Activated gamma-delta T cell treated with Interleukin-2 at 50 U/mL for 16 hours (primary cell): ENCODE results near the gene CACNB4.
"Not testable (repeated sequence)": the region's sequence is repeated elsewhere in the genome, so short reads cannot be mapped to it uniquely, and the experiment has no call there.

ENCODE experiments used
- DNase-seq: peaks from one replicate; pipeline ENCODE4 v3.0.0-alpha.2; 2020

CACNB4 gene

GRCh38 chr2:151891566-151892194 lies 207.2 kb downstream of the CACNB4 start:
- no peak for DNase-seq

DNA sequence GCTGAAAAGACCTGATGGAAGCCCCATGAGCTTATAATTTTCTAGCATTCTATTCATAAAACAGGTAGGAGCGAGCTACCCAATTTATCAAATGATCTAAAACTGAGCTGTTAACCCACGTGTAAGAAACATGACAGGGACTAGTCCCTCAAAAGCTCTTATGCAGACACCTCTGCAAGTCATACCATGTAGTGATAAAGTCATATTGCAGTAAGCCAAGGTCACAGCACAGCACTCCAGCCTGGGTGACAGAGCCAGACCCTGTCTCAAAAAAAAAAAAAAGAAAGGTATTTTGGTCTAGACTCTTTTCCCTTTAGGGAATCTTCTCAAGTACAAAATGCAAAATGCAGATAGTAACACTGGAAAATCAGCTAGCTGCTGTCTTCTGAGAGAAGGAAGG lies 211.7 kb downstream of the CACNB4 start:
- DNase-seq: no peak

GRCh38 chr2:151886241-151886640 lies 212.6 kb downstream of the CACNB4 start:
- DNase-seq: no peak

- no peak for DNase-seq
Observed at GRCh38 chr2:151882786-151883445, 215.9 kb downstream of the CACNB4 start.

DNA sequence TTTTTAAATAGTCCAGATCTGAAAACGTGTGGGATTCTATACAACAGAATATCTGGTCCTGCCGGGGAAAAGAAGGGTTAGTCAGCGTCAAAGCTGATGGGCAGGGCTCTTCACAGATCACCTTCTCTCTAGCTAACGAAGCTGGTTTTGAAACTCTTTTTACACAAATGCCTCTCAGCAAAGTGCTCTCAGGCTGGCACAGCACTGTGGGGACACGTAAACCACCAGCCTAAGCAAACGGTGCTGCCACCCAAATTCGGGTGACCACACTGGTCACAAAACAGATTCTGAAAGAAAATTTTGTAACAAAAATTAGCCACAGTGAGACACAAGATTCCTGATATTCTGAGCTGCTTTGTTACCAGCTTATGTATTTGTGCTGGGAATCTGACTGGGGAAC lies 217.5 kb downstream of the CACNB4 start:
- no peak for DNase-seq

DNA sequence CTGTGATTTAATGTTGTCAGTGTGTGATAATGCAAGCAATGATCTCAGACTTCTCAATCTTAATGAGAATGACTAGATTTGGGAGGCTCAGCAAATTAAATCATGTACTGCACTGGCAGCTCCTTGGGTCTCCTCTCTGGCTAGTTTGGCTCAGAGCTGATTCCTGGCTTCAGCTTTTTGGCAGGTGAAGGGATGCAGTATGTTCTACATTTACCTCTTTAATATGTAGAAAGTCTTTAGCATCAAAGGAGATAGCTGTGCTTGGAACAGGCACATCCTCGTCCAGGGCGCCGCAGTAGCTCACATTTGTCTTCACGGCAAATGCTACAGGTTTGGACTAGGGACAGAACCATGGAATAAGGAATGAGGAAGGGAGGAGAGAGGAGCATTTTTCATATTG lies 218.3 kb downstream of the CACNB4 start:
- DNase-seq: no peak

DNA sequence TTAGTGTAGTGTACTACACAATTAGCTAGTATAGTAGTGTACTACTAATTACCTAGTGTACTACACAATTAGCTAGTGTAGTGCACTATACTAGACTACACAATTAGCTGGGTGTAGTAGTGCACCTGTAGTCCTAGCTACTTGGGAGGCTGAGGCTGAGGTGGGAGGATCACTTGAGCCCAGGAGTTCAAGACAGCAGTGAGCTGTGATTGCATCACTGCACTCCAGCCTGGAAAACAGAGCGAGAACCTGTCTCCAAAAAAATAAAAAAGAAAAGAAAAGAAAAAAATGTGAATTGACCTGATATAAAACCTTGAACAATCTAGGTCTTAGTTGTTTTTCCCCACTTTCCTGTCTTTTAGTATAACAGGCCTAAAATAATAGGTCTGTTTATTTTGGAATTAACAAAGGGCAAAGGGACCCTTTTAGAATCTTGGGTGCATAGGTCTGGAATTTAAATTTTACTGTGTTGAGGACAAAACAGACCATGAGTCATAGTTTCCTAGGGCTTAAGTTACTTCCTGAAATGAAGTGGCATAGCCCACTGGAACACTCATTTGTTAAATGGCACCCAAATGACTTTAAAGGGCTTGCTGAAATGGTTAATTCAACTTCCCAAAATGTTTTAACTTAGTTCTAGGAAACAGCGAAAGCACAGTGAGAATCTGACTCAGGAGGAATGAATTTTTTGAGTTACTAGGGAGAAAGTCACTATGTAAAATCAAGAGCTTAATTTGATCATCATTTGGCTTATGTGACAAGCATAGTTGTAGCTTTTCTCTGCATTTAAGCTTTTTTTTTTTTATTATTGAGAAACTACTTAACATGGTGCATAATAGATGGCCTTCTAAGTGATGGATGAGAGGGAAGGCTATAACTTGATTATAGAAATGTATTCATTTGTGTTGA lies 219.9 kb downstream of the CACNB4 start:
- DNase-seq: no peak

DNA sequence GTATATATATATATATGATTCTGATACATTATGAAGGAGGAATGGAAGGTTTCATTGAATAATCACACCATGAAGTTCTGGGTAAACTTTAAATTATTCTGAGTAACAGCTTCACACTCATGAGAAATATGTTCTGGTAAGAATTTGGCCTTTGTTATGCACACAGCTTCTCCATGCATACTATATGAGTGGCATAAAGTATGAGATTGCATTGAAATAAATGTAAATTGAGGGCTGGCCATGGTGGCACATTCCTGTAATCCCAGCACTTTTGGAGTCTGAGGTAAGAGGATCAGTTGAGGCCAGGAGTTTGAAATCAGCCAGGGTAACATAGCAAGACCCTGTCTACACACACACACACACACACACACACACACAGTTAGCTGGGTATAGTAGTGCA lies 220.6 kb downstream of the CACNB4 start:
- no peak for DNase-seq

GRCh38 chr2:151875631-151876030 lies 223.2 kb downstream of the CACNB4 start:
- not testable (repeated sequence) for DNase-seq

DNA sequence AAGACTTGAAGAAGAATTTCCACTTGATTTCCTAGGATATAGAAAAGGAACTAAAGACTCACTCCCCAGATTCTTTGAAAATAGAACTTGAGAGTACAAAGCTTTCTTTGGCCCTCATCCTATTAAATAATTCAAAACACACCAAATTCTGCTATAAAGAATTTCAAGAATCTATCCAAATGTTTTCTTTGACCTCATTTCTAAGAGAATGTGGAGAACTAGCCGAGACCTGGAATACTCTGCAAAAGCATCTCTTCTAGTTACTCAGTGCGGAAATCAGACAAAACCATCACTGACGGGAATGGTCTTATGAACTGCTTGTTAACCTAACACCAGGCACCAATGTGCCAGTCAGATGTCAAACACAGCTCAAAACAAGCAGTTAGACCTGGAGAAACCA lies 226.4 kb downstream of the CACNB4 start:
- DNase-seq: no peak

GRCh38 chr2:151869291-151869690 lies 229.6 kb downstream of the CACNB4 start:
- no peak for DNase-seq

- DNase-seq: no peak
Observed at GRCh38 chr2:151862700-151863099, 236.1 kb downstream of the CACNB4 start.

- DNase-seq: no peak
Observed at GRCh38 chr2:151861174-151861573, 237.7 kb downstream of the CACNB4 start.

DNA sequence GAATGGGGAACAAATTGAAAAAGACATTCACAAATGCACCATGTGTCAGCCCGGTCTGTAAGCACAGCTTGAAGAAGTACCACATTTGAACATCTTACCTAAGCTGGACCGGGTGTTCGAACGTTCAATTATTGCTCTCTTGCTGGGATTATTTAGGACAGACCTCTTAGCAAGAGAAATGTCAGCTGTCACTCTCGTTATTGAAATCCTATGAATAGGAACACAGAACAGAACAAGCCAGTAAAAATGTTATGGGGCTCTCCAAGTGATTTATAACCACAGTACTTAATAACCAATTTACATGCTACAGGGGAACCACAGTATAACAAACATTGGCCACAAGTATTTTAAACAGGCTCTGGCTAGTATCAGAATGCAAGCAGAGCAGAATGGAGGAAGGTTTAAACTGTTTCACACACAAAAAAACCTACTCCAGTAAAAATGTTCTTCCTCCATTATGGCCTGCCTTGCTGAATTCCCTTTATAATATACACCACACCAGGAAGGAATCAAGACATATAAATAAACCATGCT lies 238.2 kb downstream of the CACNB4 start:
- DNase-seq: no peak

DNA sequence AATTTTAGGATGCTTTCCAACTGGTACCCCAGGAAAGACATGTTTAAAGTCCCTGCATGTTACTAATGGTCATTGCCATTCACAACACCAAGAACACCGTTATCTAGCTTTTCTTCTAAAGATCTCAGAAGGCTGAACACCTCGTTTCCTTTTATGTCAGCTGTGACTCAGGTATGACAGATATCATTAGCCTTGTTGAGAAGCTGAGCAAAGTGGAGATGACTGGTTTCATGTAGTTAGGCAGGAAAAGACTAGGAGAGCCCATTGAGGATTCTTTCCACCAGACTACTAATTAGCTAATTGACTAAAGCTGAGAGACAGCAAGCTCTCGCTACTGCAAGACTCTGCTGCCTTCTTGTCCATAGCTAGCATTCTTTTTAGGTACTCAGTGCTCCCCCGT lies 238.6 kb downstream of the CACNB4 start:
- no peak for DNase-seq

DNA sequence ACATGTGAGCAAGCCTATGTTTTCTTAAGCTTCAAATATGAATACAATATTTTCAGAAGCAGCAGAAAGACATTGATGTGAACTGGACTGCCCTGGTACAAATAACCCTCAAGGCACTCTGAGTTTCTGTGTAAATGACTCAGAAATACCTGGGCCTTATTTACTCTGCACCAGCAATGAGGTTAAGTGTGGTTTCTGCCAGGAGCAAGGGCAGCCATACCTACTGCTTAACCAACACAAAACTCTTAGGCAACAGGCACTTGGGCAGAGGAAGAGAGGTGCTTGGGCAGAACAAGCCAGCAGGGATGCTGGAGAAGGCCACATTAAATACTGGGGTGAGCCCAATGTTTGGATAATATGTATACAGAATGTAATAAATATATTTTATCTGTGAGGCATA lies 241.2 kb downstream of the CACNB4 start:
- DNase-seq: no peak

DNA sequence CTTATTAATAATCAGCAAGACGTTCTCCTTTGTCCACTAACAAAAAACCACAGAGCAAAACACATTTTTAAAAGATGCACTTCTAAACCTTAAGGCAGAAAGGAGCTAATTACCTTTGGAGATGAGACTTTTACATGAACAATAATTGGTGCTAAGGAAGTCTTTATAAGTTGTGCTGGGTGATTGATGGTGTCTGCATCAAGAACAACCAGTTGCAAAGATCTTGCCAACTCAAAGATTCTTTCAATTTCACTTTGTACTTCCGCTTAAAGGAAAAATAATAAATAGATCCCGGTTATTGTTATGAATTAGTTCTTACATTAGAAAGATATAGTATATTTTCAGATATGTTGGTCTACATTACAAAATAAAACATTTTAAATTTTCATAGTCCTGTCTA lies 243.7 kb downstream of the CACNB4 start:
- DNase-seq: no peak

GRCh38 chr2:151853070-151853758 lies 245.6 kb downstream of the CACNB4 start:
- no peak for DNase-seq

- DNase-seq: no peak
Observed at GRCh38 chr2:151852260-151853069, 246.4 kb downstream of the CACNB4 start.

DNA sequence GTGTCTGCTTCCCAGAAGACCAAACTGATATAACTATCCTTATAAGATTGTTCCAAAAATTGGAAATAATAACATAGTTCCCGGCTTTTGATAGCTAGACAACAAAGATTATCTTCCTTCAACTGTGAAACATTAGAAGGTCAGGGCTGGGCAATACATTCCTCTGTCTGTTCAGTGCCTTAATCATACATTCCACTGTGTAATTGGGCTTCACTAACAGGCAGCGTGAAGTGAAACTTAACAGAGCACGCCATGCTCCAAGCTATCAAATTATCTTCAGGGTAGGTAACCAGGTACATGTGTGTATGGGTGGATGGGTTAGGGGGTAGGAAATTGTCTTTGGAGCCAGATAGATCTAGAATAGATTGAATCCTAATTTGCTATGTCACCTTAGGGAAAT lies 247.1 kb downstream of the CACNB4 start:
- no peak for DNase-seq

- DNase-seq: no peak
Observed at GRCh38 chr2:151849413-151850010, 249.3 kb downstream of the CACNB4 start.

GRCh38 chr2:151845884-151846283 lies 253.0 kb downstream of the CACNB4 start:
- no peak for DNase-seq
